ENCODE data around the gene SYT1. TPM values are rescaled to one million over a fixed set of nuclear protein-coding genes. Genes with fewer than 3 reads are reported as not detected.

The SYT1 gene
- total RNA-seq, 1 experiment from 2014 or later = 15.8 TPM

DNA sequence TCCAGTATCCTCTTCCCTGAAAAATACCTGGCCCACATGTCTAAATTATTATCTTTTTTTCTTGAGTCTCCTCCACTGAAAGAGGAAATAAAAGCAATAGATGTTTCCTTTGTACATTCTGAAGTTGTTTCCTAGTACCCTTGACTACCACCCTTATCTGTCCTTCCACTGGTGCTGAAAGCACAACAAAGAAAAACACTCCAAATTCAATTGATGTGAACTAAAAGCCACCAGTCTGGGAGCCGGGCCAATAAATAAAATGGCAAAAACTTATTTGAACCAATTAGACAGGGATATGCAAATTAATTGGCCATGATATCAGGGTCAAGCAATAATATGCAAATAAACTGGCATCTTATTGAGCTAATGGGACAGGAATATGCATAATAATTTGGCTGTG, 495.7 kb downstream of the SYT1 start:
- H3K27me3 Mint-ChIP-seq (ENCODE audit: low read depth) = no peaks in the 10 kb centered on the region
- Histone ChIP-seq H2BK12ac (ENCODE audit: insufficient read length, low read depth, low read length) (no peak overlapping the region), H3K4ac (ENCODE audit: low read depth, low read length) (no peak overlapping the region), H3K18ac (ENCODE audit: insufficient read length, low read depth, low read length) (no peak overlapping the region), H3K79me1 (ENCODE audit: insufficient read depth, low read depth, low read length, poor library complexity, severe bottlenecking) (no peaks in the 10 kb centered on the region), H2BK120ac (ENCODE audit: low read depth, low read length, poor library complexity, severe bottlenecking) (no peak overlapping the region), H4K5ac (ENCODE audit: insufficient read length, low read depth, low read length) (no peak overlapping the region), H4K91ac (ENCODE audit: insufficient read length, low read depth, low read length) (no peak overlapping the region), H4K8ac (replicated peaks; ENCODE audit: insufficient read length, low read depth, low read length) (no peak overlapping the region), H3K4me1 (ENCODE audit: insufficient read depth, low read length) (no peaks in the 10 kb centered on the region; the same call in none of the 2 replicates), H2AFZ (ENCODE audit: low read length) (no peak overlapping the region), H3K9me3 (ENCODE audit: control insufficient read depth, low read depth, low read length) (no peaks in the 10 kb centered on the region), H4K20me1 (ENCODE audit: control insufficient read depth, insufficient read depth, insufficient read length) (no peaks in the 10 kb centered on the region), H3K23me2 (ENCODE audit: insufficient read length, low read depth, low read length, poor library complexity, severe bottlenecking) (no peaks in the 10 kb centered on the region), H3K27me3 (ENCODE audit: insufficient read depth, low read length) (no peaks in the 10 kb centered on the region), H3K14ac (ENCODE audit: insufficient read depth, low read length) (no peak overlapping the region), H3K79me2 (ENCODE audit: insufficient read depth, low read length) (no peaks in the 10 kb centered on the region), H3K9ac (ENCODE audit: extremely low read depth, insufficient read length, low read length) (no peak overlapping the region), H3K56ac (ENCODE audit: insufficient read length, low read depth, low read length) (no peak overlapping the region), H3K27ac (ENCODE audit: insufficient read length, low read depth, low read length) (no peak overlapping the region), H2BK20ac (ENCODE audit: low read depth, low read length, poor library complexity, severe bottlenecking) (no peak overlapping the region), H3T11ph (ENCODE audit: low read length) (no peak overlapping the region), H2AK5ac (ENCODE audit: insufficient read length, low read length) (no peak overlapping the region), H2BK15ac (ENCODE audit: low read depth, low read length) (no peak overlapping the region), H2BK5ac (ENCODE audit: insufficient read length, low read length) (no peak overlapping the region), H3K23ac (ENCODE audit: insufficient read length, low read depth, low read length) (no peak overlapping the region), H3K4me2 (ENCODE audit: insufficient read depth, insufficient read length, low read length) (no peak overlapping the region)
- no peak for TF ChIP-seq CTCF (conservative IDR thresholded peaks at IDR 0.05)
- no peak overlapping the region for H3K4me3 Mint-ChIP-seq
- no peak overlapping the region for H3K27ac Mint-ChIP-seq
- H3K4me1 Mint-ChIP-seq = peaks cover 11 to 12% of the 10 kb centered on the region in 2 experiments
- H3K36me3 Mint-ChIP-seq (ENCODE audit: insufficient read depth in 1 of 3, low read depth in 3 of 3) = peaks cover 0 to 3% (median 0%) of the 10 kb centered on the region in 3 experiments; a peak in 1 of 7 replicates
- H3K9me3 Mint-ChIP-seq = no peaks in the 10 kb centered on the region
- WGBS (ENCODE audit: extremely low coverage, insufficient read length, low lambda C conversion rate) = no CpG with 5 or more reads among the region's 1 CpG
- no peak for DNase-seq

Measured in H9 (cell line).